ENCODE measurements around the gene TECPR2.

The TECPR2 gene

GRCh38 chr14:102375119-102375518, 12.4 kb downstream of the TECPR2 start:
- DNase-seq = no peak

GRCh38 chr14:102377696-102378095, 15.0 kb downstream of the TECPR2 start:
- DNase-seq = no peak

- DNase-seq = no peak
Measured at GRCh38 chr14:102378830-102379229, 16.1 kb downstream of the TECPR2 start.

GRCh38 chr14:102387086-102387485, 24.3 kb downstream of the TECPR2 start:
- no peak for DNase-seq

- DNase-seq = no peak
Measured at GRCh38 chr14:102389246-102389645, 26.5 kb downstream of the TECPR2 start.

- no peak for DNase-seq
Measured at GRCh38 chr14:102390064-102390855, 27.5 kb downstream of the TECPR2 start.

GRCh38 chr14:102392506-102392905, 29.8 kb downstream of the TECPR2 start:
- DNase-seq = no peak

- DNase-seq = peak in 1 of 5 experiments; percentile 11
Measured at GRCh38 chr14:102394717-102395375, 32.1 kb downstream of the TECPR2 start.

- no peak for DNase-seq
Measured at GRCh38 chr14:102396521-102396920, 33.8 kb downstream of the TECPR2 start.

- no peak for DNase-seq
Measured at GRCh38 chr14:102403028-102403427, 40.3 kb downstream of the TECPR2 start.

GRCh38 chr14:102407258-102407657, 44.5 kb downstream of the TECPR2 start:
- DNase-seq = no peak

- DNase-seq = peak in 1 of 5 experiments; percentile 26
Measured at GRCh38 chr14:102408724-102409123, 46.0 kb downstream of the TECPR2 start.

GRCh38 chr14:102415671-102416070, 52.9 kb downstream of the TECPR2 start:
- DNase-seq = no peak

GRCh38 chr14:102417001-102417431, 54.3 kb downstream of the TECPR2 start:
- DNase-seq = no peak

- no peak for DNase-seq
Measured at GRCh38 chr14:102417646-102418045, 54.9 kb downstream of the TECPR2 start.

GRCh38 chr14:102418169-102418852, 55.6 kb downstream of the TECPR2 start:
- DNase-seq = no peak

GRCh38 chr14:102418853-102419240, 56.1 kb downstream of the TECPR2 start:
- DNase-seq = no peak

GRCh38 chr14:102419276-102419675, 56.5 kb downstream of the TECPR2 start:
- no peak for DNase-seq

GRCh38 chr14:102419716-102420115, 57.0 kb downstream of the TECPR2 start:
- no peak for DNase-seq

GRCh38 chr14:102421411-102422057, 58.8 kb downstream of the TECPR2 start:
- no peak for DNase-seq

GRCh38 chr14:102424520-102424919, 61.8 kb downstream of the TECPR2 start:
- no peak for DNase-seq

GRCh38 chr14:102424923-102425322, 62.2 kb downstream of the TECPR2 start:
- DNase-seq = no peak

- no peak for DNase-seq
Measured at GRCh38 chr14:102426796-102427195, 64.1 kb downstream of the TECPR2 start.

All from T-helper 2 cell (primary cell).